MG63 (cell line): ENCODE data around the gene COMMD10. TPM values are rescaled to one million over a fixed set of nuclear protein-coding genes. Genes with fewer than 3 reads are reported as not detected.

Source experiments
- DNase-seq: peaks from one replicate; pipeline ENCODE4 v3.0.0-alpha.2; 2020
- H3K27me3 ChIP-seq: fragments of 250-450 bp; sonication (Bioruptor Pico); 2 replicates; pipeline ENCODE4 v1.5.1; 2020; ENCODE audit warnings: mild to moderate bottlenecking, moderate library complexity
- H3K36me3 ChIP-seq: fragments of 250-450 bp; sonication (Bioruptor Pico); 2 replicates; pipeline ENCODE4 v1.5.1; 2020; ENCODE audit warnings: mild to moderate bottlenecking, moderate library complexity
- H3K4me3 ChIP-seq: fragments of 250-450 bp; sonication (Bioruptor Pico); 2 replicates; pipeline ENCODE4 v1.5.1; 2020; ENCODE audit warnings: mild to moderate bottlenecking, moderate library complexity
- H3K9me3 ChIP-seq: fragments of 250-450 bp; sonication (Bioruptor Pico); 2 replicates; pipeline ENCODE4 v1.5.1; 2020; ENCODE audit warnings: mild to moderate bottlenecking, moderate library complexity
- total RNA-seq: library from RNA; depleted of rRNA; stranded (reverse); fragments of >200 nt; shearing (Covaris generic); gene quantifications from 2 replicates; pipeline ENCODE4 v1.2.3, GENCODE V29; 2014; ENCODE audit warnings: low replicate concordance

COMMD10 gene
- total RNA-seq, 1 experiment from 2014 or later: 37.3 TPM

GRCh38 chr5:116296335-116297072 is 211.7 kb downstream of the COMMD10 start:
- DNase-seq: no peak
- Histone ChIP-seq H3K36me3 (peaks cover 5% of the 10 kb centered on the region), H3K9me3 (peaks cover 2% of the 10 kb centered on the region; the same call in 1 of the 2 replicates), H3K27me3 (no peaks in the 10 kb centered on the region), H3K4me3 (no peak overlapping the region)

GRCh38 chr5:116297296-116297814 is 212.5 kb downstream of the COMMD10 start:
- peaks cover 2% of the 10 kb centered on the region; the same call in 1 of the 2 replicates for H3K9me3 ChIP-seq
- H3K36me3 ChIP-seq: peaks cover 5% of the 10 kb centered on the region
- no peaks in the 10 kb centered on the region for H3K27me3 ChIP-seq
- DNase-seq: no peak
- no peak overlapping the region for H3K4me3 ChIP-seq

GRCh38 chr5:116299746-116300640 is 215.2 kb downstream of the COMMD10 start:
- H3K27me3 ChIP-seq: no peaks in the 10 kb centered on the region
- DNase-seq: no peak
- H3K4me3 ChIP-seq: no peak overlapping the region
- H3K36me3 ChIP-seq: peaks cover 7% of the 10 kb centered on the region
- peaks cover 2% of the 10 kb centered on the region; the same call in 1 of the 2 replicates for H3K9me3 ChIP-seq

- H3K4me3 ChIP-seq: no peak overlapping the region
- peaks cover 2% of the 10 kb centered on the region; the same call in 1 of the 2 replicates for H3K9me3 ChIP-seq
- H3K36me3 ChIP-seq: peaks cover 7% of the 10 kb centered on the region
- no peaks in the 10 kb centered on the region for H3K27me3 ChIP-seq
- no peak for DNase-seq
These were observed 216.3 kb downstream of the COMMD10 start for GRCh38 chr5:116301110-116301509.

GRCh38 chr5:116303340-116303739 is 218.5 kb downstream of the COMMD10 start:
- H3K4me3 ChIP-seq: no peak overlapping the region
- DNase-seq: no peak
- no peaks in the 10 kb centered on the region for H3K27me3 ChIP-seq
- peaks cover 7% of the 10 kb centered on the region for H3K9me3 ChIP-seq
- H3K36me3 ChIP-seq: peaks cover 4% of the 10 kb centered on the region

GRCh38 chr5:116303810-116304209 is 219.0 kb downstream of the COMMD10 start:
- Histone ChIP-seq H3K9me3 (peaks cover 8% of the 10 kb centered on the region), H3K27me3 (no peaks in the 10 kb centered on the region)
- no peak for DNase-seq

GRCh38 chr5:116305899-116306298 is 221.1 kb downstream of the COMMD10 start:
- H3K4me3 ChIP-seq: no peak overlapping the region
- H3K36me3 ChIP-seq: peaks cover 2% of the 10 kb centered on the region; the same call in 1 of the 2 replicates
- H3K9me3 ChIP-seq: peaks cover 12% of the 10 kb centered on the region
- DNase-seq: no peak
- no peaks in the 10 kb centered on the region for H3K27me3 ChIP-seq

More at GRCh38 chr5:116303810-116304209, 219.0 kb downstream of the COMMD10 start:
- H3K36me3 ChIP-seq: peaks cover 2% of the 10 kb centered on the region; the same call in 1 of the 2 replicates
- no peak overlapping the region for H3K4me3 ChIP-seq

- H3K9me3 ChIP-seq: peaks cover 12% of the 10 kb centered on the region
- DNase-seq: no peak
- H3K4me3 ChIP-seq: no peak overlapping the region
- H3K27me3 ChIP-seq: no peaks in the 10 kb centered on the region
- H3K36me3 ChIP-seq: peaks cover 2% of the 10 kb centered on the region; the same call in 1 of the 2 replicates
These were observed 222.0 kb downstream of the COMMD10 start for GRCh38 chr5:116306846-116307245.

GRCh38 chr5:116308391-116308790 is 223.6 kb downstream of the COMMD10 start:
- Histone ChIP-seq H3K4me3 (no peak overlapping the region), H3K36me3 (peaks cover 2% of the 10 kb centered on the region; the same call in 1 of the 2 replicates), H3K27me3 (no peaks in the 10 kb centered on the region), H3K9me3 (peaks cover 12% of the 10 kb centered on the region)
- DNase-seq: no peak

GRCh38 chr5:116313366-116313765 is 228.5 kb downstream of the COMMD10 start:
- Histone ChIP-seq H3K9me3 (peaks cover 5% of the 10 kb centered on the region), H3K4me3 (no peak overlapping the region), H3K36me3 (no peaks in the 10 kb centered on the region), H3K27me3 (no peaks in the 10 kb centered on the region)
- DNase-seq: no peak

- Histone ChIP-seq H3K9me3 (no peaks in the 10 kb centered on the region), H3K27me3 (no peaks in the 10 kb centered on the region), H3K36me3 (no peaks in the 10 kb centered on the region), H3K4me3 (no peak overlapping the region)
- DNase-seq: no peak
These were observed 230.7 kb downstream of the COMMD10 start for GRCh38 chr5:116315531-116315930.

- Histone ChIP-seq H3K9me3 (no peaks in the 10 kb centered on the region), H3K36me3 (no peaks in the 10 kb centered on the region; the same call in 1 of the 2 replicates), H3K4me3 (no peak overlapping the region), H3K27me3 (no peaks in the 10 kb centered on the region)
- DNase-seq: no peak
These were observed 233.4 kb downstream of the COMMD10 start for GRCh38 chr5:116318091-116318854.

GRCh38 chr5:116320486-116320885 is 235.7 kb downstream of the COMMD10 start:
- Histone ChIP-seq H3K27me3 (no peaks in the 10 kb centered on the region), H3K9me3 (no peaks in the 10 kb centered on the region), H3K36me3 (no peaks in the 10 kb centered on the region; the same call in 1 of the 2 replicates), H3K4me3 (no peak overlapping the region)
- no peak for DNase-seq

- Histone ChIP-seq H3K36me3 (no peaks in the 10 kb centered on the region), H3K4me3 (no peak overlapping the region), H3K9me3 (peaks cover 2% of the 10 kb centered on the region; the same call in 1 of the 2 replicates), H3K27me3 (no peaks in the 10 kb centered on the region)
- DNase-seq: no peak
These were observed 244.7 kb downstream of the COMMD10 start for GRCh38 chr5:116329503-116329902.

GRCh38 chr5:116340799-116341198 is 256.0 kb downstream of the COMMD10 start:
- Histone ChIP-seq H3K4me3 (no peak overlapping the region), H3K36me3 (no peaks in the 10 kb centered on the region), H3K27me3 (no peaks in the 10 kb centered on the region), H3K9me3 (peaks cover 3% of the 10 kb centered on the region; the same call in 1 of the 2 replicates)
- DNase-seq: no peak
